ENCODE data around the gene NDUFA5.

GRCh38 chr7:123573896-123574467 is 16.4 kb upstream of the NDUFA5 start:
- TF ChIP-seq GATA3 (IDR thresholded peaks at IDR 0.05; ENCODE audit: low read depth, low read length) (no peak), GATA2 (IDR thresholded peaks at IDR 0.05; ENCODE audit: low read depth, low read length) (no peak)

Data from SH-SY5Y (cell line).